Colon (tissue), 2 donors: Measurements from ENCODE around the gene YTHDF2.
"Not testable (repeated sequence)": the region's sequence is repeated elsewhere in the genome, so short reads cannot be mapped to it uniquely, and the experiment has no call there.

ENCODE experiments used
- FAIRE-seq: peaks from 2 replicates; lab custom pipeline; 2012; peaks lifted over from hg19 to GRCh38; lab: Jason Lieb, UNC
- donor health status: control.
- donor health status: control.

The YTHDF2 gene

DNA sequence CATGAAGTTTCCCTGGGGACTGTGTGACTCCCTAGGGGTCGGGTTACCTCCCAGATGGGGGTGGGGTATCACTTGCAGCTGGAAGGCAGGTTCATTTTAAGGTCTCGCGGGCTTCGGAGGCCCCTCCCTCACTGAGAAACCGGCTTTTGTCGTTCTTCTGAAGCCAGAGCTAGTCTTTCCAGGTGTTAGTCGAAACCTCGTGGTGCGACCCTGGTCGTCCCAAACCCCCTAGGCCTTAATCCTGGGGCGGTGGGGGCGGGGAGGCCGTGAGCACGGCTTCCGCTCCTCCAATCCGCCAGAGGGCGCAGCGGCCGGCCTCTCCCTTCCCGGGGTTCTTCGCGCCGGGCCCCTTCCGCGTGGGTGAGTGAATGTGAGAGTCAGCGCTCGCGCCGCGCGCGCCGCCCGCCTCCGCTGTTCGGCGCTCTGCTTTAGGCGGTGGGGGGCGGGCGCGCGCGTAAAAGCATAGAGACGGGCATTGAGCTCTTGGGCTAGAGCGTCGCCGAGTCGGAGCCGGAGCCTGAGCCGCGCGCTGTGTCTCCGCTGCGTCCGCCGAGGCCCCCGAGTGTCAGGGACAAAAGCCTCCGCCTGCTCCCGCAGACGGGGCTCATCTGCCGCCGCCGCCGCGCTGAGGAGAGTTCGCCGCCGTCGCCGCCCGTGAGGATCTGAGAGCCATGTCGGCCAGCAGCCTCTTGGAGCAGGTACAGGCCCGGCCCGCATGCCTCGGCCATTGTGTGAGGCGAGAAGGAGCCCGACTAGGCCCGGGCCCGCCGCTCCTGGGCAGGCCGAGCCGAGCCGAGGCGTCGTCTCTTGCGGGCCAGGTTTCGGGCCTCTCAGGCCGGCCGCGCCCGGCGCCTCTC, at the start of gene YTHDF2:
Gene YTHDF2 (plus strand): TSS at position 491 of the 857 bp plus-strand sequence. CDS start 181 bp downstream, at position 672.
- FAIRE-seq = no peak

DNA sequence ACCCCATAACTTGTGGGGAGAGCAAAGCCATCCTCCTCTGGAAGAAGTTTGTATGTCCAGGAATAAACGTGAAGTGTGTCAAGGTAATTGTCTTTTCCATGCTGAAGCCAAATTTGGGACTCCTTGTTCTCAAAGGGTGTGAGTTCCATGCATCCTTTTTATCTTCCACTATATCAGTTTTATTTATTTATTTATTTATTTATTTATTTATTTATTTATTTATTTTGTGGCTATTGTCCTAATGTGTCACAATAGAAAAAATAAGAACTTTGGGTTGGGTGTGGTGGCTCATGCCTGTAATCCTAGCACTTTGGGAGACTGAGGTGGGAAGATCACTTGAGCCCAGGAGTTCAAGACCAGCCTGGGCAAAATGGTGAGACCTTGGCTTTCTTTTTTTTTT, 45.1 kb upstream of the YTHDF2 start:
- FAIRE-seq = not testable (repeated sequence)

- FAIRE-seq = peak; percentile 74
Measured at GRCh38 chr1:28703629-28704028, 33.1 kb upstream of the YTHDF2 start.

- no peak for FAIRE-seq
Measured at GRCh38 chr1:28716336-28716735, 20.4 kb upstream of the YTHDF2 start.

DNA sequence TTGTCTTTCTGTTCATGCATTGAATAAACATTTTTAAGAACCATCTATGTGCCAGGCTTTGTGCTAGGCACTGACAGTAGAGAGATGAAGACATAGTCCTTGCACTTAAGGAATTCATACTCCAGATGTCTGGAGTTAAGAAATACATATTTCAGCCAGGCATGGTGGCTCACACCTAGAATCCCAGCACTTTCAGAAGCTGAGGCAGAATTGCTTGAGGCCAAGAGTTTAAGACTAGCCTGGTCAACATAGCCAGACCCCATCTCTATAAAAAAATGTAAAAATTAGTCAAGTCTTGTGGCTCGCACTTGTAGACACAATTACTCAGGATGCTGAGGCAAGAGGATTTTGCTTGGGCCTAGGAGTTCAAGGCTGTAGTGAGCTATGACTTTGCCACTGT, 18.6 kb upstream of the YTHDF2 start:
- no peak for FAIRE-seq

DNA sequence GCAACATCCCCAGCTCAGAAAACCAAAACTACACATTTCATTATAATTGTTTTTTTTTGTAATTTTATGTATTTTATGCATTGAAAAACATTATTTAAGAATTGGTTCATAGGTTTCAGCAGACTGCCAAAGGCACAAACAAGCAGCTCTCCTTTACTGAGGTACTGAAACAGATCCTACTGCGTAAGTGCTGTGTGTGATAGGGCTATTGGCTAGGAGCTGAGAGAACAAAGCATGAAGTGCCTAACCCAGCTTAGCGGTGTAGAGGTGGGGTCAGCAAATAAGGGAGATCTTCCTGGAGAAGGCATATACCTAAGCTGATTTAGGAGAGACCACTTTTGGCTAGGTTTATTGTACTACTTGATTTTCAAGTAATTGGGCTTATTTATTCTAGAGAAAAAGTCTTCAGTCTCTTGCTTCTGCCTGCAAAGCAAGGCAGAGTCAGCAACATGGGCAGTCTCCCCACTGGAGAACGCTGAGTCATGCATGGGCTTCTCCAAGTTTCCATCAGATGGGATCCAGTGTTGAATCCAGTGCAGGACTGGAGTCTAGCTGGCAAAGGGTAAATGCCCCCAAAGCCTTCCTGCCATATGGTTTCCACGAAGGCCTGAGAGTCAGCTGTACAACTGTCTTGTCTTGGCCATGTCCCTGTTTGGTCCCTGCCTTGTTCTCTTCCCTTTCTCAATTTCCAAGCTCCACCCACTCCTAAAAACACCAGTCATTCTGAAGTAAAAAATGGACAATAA, 18.0 kb upstream of the YTHDF2 start:
- no peak for FAIRE-seq

GRCh38 chr1:28719332-28719619, 17.5 kb upstream of the YTHDF2 start:
- no peak for FAIRE-seq

DNA sequence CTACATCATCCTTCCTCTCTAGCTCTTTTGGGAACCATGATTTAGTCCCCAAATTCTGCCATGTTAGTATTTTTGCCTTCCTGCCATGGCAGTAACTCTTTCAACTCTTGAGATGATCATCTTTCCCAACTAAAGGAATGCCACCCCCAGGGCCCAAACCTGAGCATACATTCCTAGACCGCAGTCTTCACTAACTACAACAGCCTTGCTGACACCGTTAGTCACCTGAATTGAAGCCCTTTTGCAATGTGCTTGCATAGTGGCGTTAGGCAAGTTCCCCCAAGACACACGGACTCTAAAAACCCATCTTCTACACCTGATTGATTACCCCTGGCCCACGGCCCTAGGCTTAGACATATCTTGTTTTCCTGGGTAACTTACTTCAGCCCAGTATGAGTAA, 16.4 kb upstream of the YTHDF2 start:
- FAIRE-seq = no peak

DNA sequence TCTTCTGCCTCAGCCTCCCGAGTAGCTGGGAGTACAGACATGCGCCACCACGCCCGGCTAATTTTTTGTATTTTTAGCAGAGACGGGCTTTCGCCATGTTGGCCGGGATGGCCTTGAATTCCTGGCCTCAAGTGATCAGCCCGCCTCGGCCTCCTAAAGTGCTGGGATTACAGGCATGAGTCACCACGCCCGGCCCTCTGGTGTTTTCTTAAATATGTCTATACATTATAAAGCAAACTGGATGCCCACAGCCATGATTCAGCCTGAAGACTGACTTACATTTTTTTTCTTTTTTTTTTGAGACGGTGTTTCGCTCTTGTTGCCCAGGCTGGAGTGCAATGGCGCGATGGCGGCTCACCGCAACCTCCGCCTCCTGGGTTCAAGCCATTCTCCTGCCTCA, 14.8 kb upstream of the YTHDF2 start:
- not testable (repeated sequence) for FAIRE-seq

GRCh38 chr1:28725365-28725764, 11.4 kb upstream of the YTHDF2 start:
- FAIRE-seq = not testable (repeated sequence)

- FAIRE-seq = no peak
Measured at GRCh38 chr1:28735961-28736449, 735 bp upstream of the YTHDF2 start.

DNA sequence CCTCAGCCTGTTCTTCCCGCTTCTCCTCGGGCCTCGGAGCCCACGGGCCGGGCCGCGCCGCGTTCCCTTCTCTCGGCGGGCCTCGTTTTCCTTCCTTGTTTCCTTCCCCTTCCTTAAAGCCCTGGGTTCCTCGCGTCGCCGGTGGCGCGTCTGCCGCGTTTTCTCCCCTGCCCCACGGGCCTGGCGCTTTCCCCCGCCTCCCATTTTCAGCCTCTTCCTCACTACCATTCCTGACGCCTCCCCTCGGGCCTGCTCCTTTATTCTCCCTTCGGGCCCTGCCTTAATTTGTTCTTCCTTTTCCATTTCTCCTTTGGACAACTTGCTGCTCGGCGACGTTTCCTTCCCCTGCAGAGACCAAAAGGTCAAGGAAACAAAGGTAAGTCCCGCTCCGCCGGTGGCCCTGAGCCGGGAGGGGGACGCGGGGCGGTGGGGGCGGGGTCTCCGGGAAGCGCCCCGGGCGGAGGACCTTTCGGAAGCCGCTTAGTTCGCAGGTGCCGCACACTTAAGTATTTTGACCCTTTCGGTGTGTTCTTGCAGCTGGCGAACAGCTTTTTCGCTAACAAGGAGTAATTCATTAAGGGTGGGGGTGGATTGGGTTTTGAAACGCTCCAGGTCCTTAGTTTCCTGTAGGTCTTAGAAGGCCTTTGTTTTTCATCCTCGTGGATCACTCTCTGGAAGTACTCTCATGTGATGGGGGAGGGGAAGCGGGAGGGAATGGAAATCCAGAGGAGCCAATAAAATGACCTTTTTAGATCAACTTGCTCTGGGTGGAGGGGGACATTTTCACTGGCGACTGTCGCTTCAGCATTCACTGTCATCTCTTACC, 780 bp downstream of the YTHDF2 start:
- no peak for FAIRE-seq

- FAIRE-seq = no peak
Measured at GRCh38 chr1:28740118-28740517, 3.4 kb downstream of the YTHDF2 start.

GRCh38 chr1:28744184-28744583, 7.4 kb downstream of the YTHDF2 start:
- no peak for FAIRE-seq

DNA sequence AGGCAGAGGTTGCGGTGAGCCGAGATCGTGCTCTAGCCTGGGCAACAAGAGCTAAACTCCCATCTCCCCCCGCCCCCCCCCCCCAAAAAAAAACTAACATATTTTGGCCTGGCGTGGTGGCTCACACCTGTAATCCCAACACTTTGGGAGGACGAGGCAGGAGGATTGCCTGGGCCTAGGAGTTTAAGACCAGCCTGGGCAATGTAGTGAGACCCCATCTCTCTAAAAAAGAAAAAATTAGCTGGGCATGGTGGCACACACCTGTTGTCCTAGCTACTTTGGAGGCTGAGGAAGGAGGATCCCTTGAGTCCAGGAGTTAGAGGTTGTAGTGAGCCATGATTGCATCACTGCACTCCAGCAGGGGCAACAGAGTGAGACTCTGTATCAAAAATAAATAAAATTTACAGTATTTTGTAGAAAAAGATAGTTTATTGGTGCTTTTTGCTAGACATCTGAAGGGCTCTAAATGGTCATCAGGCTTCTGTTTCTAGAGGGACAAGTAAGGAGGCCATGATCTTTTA, 9.0 kb downstream of the YTHDF2 start:
- FAIRE-seq = no peak

DNA sequence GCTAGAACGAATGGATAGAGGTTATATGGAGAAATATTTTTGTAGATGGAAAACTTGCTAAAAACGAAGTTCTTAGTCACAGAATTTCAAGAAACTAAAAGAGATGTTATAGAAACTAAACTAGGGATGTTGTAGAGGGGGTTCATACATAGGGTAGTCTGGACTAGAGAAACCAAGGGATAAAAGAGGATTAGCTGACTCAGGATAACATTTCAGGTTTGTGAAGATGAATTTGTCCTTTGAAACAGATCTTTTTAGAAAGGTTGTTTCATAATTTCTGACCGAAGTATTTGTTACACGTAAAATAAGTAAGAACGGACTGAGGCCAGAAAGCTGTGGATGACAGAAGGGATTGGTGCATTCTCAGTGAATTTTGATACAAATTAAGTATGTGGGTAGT, 13.6 kb downstream of the YTHDF2 start:
- FAIRE-seq = no peak

DNA sequence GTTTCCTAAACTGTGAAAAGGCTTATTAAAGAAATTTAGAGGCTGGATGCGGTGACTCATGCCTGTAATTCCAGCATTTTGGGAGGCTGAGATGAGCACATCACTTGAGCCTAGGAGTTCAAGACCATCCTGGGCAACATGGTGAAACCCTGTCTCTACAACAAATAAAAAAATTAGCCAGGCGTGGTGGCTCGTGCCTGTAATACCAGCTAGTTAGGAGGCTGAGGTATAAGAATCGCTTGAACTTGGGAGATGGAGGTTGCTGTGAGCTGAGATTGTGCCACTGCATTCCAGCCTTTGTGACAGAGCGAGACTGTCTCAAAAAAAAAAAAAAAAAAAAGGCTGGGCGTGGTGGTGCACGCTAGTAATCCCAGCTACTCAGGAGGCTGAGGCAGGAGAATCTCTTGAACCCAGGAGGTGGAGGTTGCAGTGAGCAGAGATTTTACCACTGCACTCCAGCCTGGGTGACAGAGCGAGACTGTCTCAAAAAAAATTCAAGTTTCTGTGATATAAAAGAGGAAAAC, 14.1 kb downstream of the YTHDF2 start:
- not testable (repeated sequence) for FAIRE-seq

GRCh38 chr1:28751315-28752060, 14.7 kb downstream of the YTHDF2 start:
- FAIRE-seq = no peak

- no peak for FAIRE-seq
Measured at GRCh38 chr1:28755701-28756100, 19.0 kb downstream of the YTHDF2 start.

DNA sequence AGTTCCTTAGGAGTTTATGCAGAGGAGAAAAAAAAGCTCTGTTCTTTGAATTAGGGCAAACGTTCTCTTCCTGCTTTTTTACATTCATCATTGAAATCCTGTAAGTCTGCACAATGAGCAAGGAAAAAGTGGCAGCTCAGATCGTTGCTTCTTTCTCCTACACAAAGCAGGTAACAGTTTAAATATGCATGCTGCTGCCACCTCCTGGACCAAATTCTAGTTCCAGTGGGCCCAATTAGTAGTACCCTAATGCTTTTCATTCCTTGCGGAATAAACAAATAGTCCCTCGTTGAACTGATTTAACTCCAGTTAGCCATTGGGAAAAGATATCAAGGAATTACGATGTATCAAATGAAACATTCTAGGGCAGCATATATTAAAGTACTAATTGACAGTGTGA, 20.1 kb downstream of the YTHDF2 start:
- FAIRE-seq = no peak

GRCh38 chr1:28758420-28758819, 21.7 kb downstream of the YTHDF2 start:
- no peak for FAIRE-seq
